ENCODE measurements around the gene CCDC186. TPM values are rescaled to one million over a fixed set of nuclear protein-coding genes. Genes with fewer than 3 reads are reported as not detected.
A peak's percentile ranks its signal among the peaks of the same experiment; 100 is the strongest.

Gene CCDC186
- 10 to 100 TPM in 1 of 3 donors, 1 to 10 TPM in 2; 7.4 to 10.5 (median 9.5) TPM for total RNA-seq

- ATAC-seq: peak; percentile 99
- Mint-ChIP-seq H3K4me1 (ENCODE audit: low read depth) (peaks cover 40% of the 10 kb centered on the region), H3K4me3 (peak within 1 kb of the TSS; percentile 99), H3K36me3 (ENCODE audit: insufficient read depth) (no peaks in the 10 kb centered on the region), H3K27me3 (ENCODE audit: low read depth) (no peaks in the 10 kb centered on the region), H3K9me3 (no peaks in the 10 kb centered on the region)
- peak; percentile 98 for DNase-seq
These were observed at the start of gene CCDC186 for GRCh38 chr10:114173921-114174694. TSS of gene CCDC186 (minus strand) at chr10:114174203. CDS start at chr10:114163268, 10,935 bp downstream.

GRCh38 chr10:114223066-114223465 is 49.1 kb upstream of the CCDC186 start:
- ATAC-seq (no peak), DNase-seq (no peak)
- H3K27me3 Mint-ChIP-seq (ENCODE audit: low read depth): peaks cover 16% of the 10 kb centered on the region
- H3K4me3 Mint-ChIP-seq: no peak overlapping the region
- no peaks in the 10 kb centered on the region for H3K4me1 Mint-ChIP-seq (ENCODE audit: low read depth)
- no peaks in the 10 kb centered on the region for H3K36me3 Mint-ChIP-seq (ENCODE audit: insufficient read depth)
- H3K9me3 Mint-ChIP-seq: no peaks in the 10 kb centered on the region

DNA sequence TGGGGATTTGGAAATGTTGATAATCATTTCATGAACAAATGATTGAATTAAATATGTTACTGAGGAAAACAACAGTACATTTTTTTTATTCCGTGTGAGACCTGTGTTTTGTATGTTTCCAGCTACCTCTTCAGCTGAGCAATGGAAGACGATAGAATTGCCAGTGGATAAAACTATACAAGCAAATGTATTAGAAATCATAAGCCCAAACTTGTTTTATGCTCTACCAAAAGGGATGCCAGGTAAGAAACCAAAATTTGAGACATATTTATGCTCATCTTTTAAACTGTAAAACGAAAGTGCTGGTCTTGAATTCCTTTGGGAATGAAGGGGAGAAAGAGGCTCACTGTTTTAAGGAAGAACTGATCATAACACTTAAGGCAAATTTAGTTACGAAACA is 47.2 kb upstream of the CCDC186 start:
- no peak for ATAC-seq
- no peak overlapping the region for H3K4me3 Mint-ChIP-seq
- no peaks in the 10 kb centered on the region for H3K9me3 Mint-ChIP-seq

GRCh38 chr10:114220281-114220680 is 46.3 kb upstream of the CCDC186 start:
- H3K4me1 Mint-ChIP-seq (ENCODE audit: low read depth): no peaks in the 10 kb centered on the region

More for the DNA sequence above, 47.2 kb upstream of the CCDC186 start:
- H3K36me3 Mint-ChIP-seq (ENCODE audit: insufficient read depth): no peaks in the 10 kb centered on the region
- peaks cover 13% of the 10 kb centered on the region for H3K27me3 Mint-ChIP-seq (ENCODE audit: low read depth)
- no peaks in the 10 kb centered on the region for H3K4me1 Mint-ChIP-seq (ENCODE audit: low read depth)
- no peak for DNase-seq

DNA sequence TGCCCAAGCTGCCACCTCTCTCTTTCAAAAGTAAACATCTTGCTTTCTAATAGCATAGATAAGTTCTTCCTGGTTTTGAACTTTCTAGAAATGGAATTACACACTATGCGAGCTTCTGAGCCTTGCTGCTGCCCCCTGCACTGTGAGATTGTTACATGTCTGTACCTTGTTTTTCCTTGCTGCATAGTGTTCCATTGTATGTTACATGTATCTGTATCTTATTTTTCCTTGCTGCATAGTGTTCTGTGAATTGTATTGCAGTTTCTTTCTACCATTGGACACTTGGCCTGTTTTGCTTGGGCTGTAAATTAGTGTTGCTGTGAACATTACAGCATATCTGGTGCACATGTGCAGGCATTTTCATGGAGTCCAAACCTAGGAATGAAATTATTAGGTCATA is 41.0 kb upstream of the CCDC186 start:
- H3K27me3 Mint-ChIP-seq (ENCODE audit: low read depth): peaks cover 1% of the 10 kb centered on the region
- DNase-seq: no peak
- no peak for ATAC-seq
- H3K9me3 Mint-ChIP-seq: no peaks in the 10 kb centered on the region
- H3K4me3 Mint-ChIP-seq: no peak overlapping the region
- no peaks in the 10 kb centered on the region for H3K4me1 Mint-ChIP-seq (ENCODE audit: low read depth)
- no peaks in the 10 kb centered on the region for H3K36me3 Mint-ChIP-seq (ENCODE audit: insufficient read depth)

More at GRCh38 chr10:114220281-114220680, 46.3 kb upstream of the CCDC186 start:
- peaks cover 13% of the 10 kb centered on the region for H3K27me3 Mint-ChIP-seq (ENCODE audit: low read depth)
- no peaks in the 10 kb centered on the region for H3K36me3 Mint-ChIP-seq (ENCODE audit: insufficient read depth)
- H3K9me3 Mint-ChIP-seq: no peaks in the 10 kb centered on the region
- DNase-seq (no peak), ATAC-seq (no peak)
- no peak overlapping the region for H3K4me3 Mint-ChIP-seq

DNA sequence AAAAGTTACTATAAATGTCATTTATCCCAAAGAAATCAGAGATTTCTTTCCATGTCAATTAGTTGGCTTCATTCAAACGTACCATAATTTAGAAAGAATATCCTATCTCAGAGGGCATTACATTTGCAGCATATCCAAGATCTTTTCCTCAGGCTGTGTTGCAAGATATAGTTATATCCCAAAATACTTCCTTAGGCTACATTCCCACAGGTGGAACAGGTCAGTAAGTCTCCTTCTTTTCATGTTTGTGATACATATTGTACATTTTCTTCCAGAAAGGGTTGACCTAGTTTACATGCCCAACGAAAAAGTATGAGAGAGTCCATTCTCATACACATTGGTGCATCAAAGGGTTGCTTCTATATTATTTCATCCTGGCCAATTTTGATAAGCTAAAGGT is 38.1 kb upstream of the CCDC186 start:
- Mint-ChIP-seq H3K36me3 (ENCODE audit: insufficient read depth) (no peaks in the 10 kb centered on the region), H3K4me1 (ENCODE audit: low read depth) (no peaks in the 10 kb centered on the region), H3K4me3 (no peak overlapping the region)

DNA sequence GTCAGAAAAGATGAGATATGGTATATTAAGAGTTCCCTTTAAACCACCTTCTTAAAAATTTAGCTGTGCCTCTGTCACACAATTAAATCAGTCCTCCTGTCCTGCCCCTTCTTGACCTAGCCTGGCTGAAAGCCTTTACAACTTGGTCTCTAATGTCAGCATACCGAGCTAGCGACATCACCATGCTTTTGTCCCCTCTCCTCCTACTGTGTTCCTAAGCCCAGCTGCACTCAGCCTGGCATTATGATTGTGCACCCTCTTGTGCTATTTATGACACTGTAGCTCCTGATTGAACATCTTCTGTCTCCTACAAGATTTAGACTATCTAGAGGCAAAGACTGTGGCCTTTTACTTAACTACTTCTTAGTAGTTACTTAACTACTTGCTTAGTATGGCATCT is 34.3 kb upstream of the CCDC186 start:
- no peak for ATAC-seq
- Mint-ChIP-seq H3K4me1 (ENCODE audit: low read depth) (no peaks in the 10 kb centered on the region), H3K27me3 (ENCODE audit: low read depth) (peaks cover 9% of the 10 kb centered on the region), H3K9me3 (no peaks in the 10 kb centered on the region), H3K4me3 (no peak overlapping the region), H3K36me3 (ENCODE audit: insufficient read depth) (no peaks in the 10 kb centered on the region)
- no peak for DNase-seq

More for the DNA sequence above, 38.1 kb upstream of the CCDC186 start:
- DNase-seq (no peak), ATAC-seq (no peak)
- Mint-ChIP-seq H3K9me3 (no peaks in the 10 kb centered on the region), H3K27me3 (ENCODE audit: low read depth) (no peaks in the 10 kb centered on the region)

DNA sequence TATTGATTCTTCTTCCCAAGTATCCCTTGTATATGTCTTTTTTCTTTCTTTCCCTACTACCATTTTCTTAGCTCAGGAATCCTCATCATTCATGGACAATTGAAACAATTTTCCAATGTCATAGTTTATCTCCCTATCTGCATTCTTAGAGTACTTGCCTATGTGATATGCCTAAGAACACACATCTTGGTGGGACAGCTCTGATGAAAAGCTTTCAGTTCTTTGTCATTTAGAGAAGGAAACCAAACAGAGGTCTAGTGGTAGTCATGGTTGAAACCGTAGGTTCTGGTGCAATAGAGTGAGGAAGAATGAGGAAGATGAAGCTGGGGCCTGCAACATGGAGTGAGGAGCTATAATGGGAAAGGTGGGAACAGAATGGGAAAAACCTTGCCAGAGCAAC is 33.3 kb upstream of the CCDC186 start:
- H3K4me1 Mint-ChIP-seq (ENCODE audit: low read depth): no peaks in the 10 kb centered on the region
- peaks cover 19% of the 10 kb centered on the region for H3K27me3 Mint-ChIP-seq (ENCODE audit: low read depth)
- no peak overlapping the region for H3K4me3 Mint-ChIP-seq
- no peaks in the 10 kb centered on the region for H3K36me3 Mint-ChIP-seq (ENCODE audit: insufficient read depth)
- no peaks in the 10 kb centered on the region for H3K9me3 Mint-ChIP-seq
- no peak for ATAC-seq
- no peak for DNase-seq

GRCh38 chr10:114206902-114207301 is 32.9 kb upstream of the CCDC186 start:
- H3K36me3 Mint-ChIP-seq (ENCODE audit: insufficient read depth): no peaks in the 10 kb centered on the region
- H3K27me3 Mint-ChIP-seq (ENCODE audit: low read depth): peaks cover 22% of the 10 kb centered on the region
- H3K4me1 Mint-ChIP-seq (ENCODE audit: low read depth): no peaks in the 10 kb centered on the region
- no peak overlapping the region for H3K4me3 Mint-ChIP-seq
- ATAC-seq (no peak), DNase-seq (no peak)
- no peaks in the 10 kb centered on the region for H3K9me3 Mint-ChIP-seq

DNA sequence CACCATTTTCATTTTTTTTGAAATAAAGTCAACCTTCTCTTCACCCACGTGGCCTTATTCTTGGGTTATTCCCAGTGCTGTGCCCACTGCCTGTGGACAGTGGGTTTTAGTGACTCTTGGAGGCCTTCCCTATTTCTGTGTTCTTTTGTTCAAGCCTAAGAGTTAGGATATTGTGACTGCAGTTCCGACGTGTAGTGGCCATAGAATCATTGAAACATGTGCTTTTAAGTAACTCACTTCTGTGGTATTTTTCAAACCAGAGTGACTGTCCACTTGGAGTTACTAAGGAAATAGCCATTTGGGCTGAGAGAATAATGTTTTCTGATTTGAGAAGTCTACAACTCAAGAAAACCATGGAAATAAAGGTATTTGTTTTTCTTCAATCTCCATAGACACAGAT is 28.8 kb upstream of the CCDC186 start:
- H3K36me3 Mint-ChIP-seq (ENCODE audit: insufficient read depth): no peaks in the 10 kb centered on the region
- no peak overlapping the region for H3K4me3 Mint-ChIP-seq
- H3K27me3 Mint-ChIP-seq (ENCODE audit: low read depth): peaks cover 53% of the 10 kb centered on the region
- no peaks in the 10 kb centered on the region for H3K9me3 Mint-ChIP-seq
- no peak for ATAC-seq
- H3K4me1 Mint-ChIP-seq (ENCODE audit: low read depth): no peaks in the 10 kb centered on the region
- DNase-seq: no peak

DNA sequence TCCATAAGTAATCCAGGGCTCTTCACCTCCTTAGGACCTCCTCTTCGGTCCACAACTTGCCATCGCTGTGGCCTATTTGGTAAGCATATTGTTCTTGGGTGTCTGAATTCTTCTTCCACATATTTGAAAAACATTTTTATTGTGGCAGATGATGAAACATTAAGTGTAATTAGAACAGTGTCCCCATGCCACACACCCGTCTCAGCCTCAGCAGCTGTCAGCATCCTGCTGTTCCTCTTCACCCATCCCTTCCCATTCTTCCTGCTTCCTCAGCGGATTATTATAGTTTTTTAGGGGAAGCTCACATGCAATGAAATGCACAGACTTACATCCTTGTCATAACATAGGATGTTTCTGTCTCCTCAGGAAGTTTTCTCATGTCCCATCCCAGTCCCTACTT is 25.2 kb upstream of the CCDC186 start:
- peaks cover 63% of the 10 kb centered on the region for H3K27me3 Mint-ChIP-seq (ENCODE audit: low read depth)
- no peak overlapping the region for H3K4me3 Mint-ChIP-seq
- no peak for DNase-seq
- H3K4me1 Mint-ChIP-seq (ENCODE audit: low read depth): peaks cover 5% of the 10 kb centered on the region
- no peaks in the 10 kb centered on the region for H3K9me3 Mint-ChIP-seq
- ATAC-seq: no peak
- H3K36me3 Mint-ChIP-seq (ENCODE audit: insufficient read depth): no peaks in the 10 kb centered on the region

DNA sequence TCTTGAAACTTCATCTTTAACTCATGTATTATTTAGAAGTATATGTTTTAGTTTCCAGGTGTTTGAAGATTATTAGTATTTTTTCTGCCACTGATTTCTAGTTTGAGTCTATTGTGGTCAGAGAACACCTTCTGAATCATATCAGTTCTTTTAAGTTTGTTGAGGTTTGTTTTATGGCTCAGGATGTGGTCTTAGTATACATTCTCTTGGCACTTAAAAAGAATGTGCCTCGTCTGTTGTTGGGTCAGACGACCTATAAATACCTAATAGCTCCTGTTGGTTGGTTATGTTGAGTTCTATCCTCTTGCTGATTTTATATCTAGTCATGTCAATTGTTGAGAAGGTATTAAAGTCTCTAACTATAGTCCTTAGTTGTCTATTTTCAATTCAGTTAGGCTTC is 21.1 kb upstream of the CCDC186 start:
- H3K4me1 Mint-ChIP-seq (ENCODE audit: low read depth): peaks cover 5% of the 10 kb centered on the region
- no peaks in the 10 kb centered on the region for H3K36me3 Mint-ChIP-seq (ENCODE audit: insufficient read depth)
- H3K27me3 Mint-ChIP-seq (ENCODE audit: low read depth): peaks cover 44% of the 10 kb centered on the region
- H3K4me3 Mint-ChIP-seq: no peak overlapping the region
- DNase-seq (no peak), ATAC-seq (no peak)
- no peaks in the 10 kb centered on the region for H3K9me3 Mint-ChIP-seq

GRCh38 chr10:114189700-114190099 is 15.7 kb upstream of the CCDC186 start:
- Mint-ChIP-seq H3K9me3 (no peaks in the 10 kb centered on the region), H3K4me3 (no peak overlapping the region), H3K4me1 (ENCODE audit: low read depth) (no peaks in the 10 kb centered on the region), H3K36me3 (ENCODE audit: insufficient read depth) (no peaks in the 10 kb centered on the region), H3K27me3 (ENCODE audit: low read depth) (peaks cover 19% of the 10 kb centered on the region)
- ATAC-seq (no peak), DNase-seq (no peak)

DNA sequence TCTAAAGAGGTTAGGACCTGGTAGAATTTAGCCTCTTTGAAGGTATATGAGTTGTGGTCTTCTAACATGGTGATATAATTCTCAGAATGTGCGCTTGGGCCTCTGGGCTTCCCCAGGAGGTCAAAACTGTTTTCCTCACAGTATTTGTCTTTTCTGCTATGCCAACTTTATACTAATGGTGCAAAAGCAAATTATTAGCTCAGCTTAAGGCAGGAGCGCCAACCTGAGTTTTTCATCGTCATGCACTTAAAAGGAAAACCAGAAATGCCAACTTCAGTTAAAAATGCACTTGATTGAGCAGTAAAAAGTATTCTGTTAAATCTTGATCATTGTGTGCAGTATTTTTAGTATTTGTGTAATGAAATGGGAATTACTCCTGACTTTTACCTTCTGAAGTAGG is 14.9 kb upstream of the CCDC186 start:
- Mint-ChIP-seq H3K36me3 (ENCODE audit: insufficient read depth) (no peaks in the 10 kb centered on the region), H3K27me3 (ENCODE audit: low read depth) (peaks cover 16% of the 10 kb centered on the region), H3K4me1 (ENCODE audit: low read depth) (no peaks in the 10 kb centered on the region), H3K9me3 (no peaks in the 10 kb centered on the region), H3K4me3 (no peak overlapping the region)
- no peak for ATAC-seq
- no peak for DNase-seq

GRCh38 chr10:114188001-114188400 is 14.0 kb upstream of the CCDC186 start:
- no peaks in the 10 kb centered on the region for H3K4me1 Mint-ChIP-seq (ENCODE audit: low read depth)
- no peak overlapping the region for H3K4me3 Mint-ChIP-seq
- ATAC-seq: no peak
- no peaks in the 10 kb centered on the region for H3K9me3 Mint-ChIP-seq
- peaks cover 12% of the 10 kb centered on the region for H3K27me3 Mint-ChIP-seq (ENCODE audit: low read depth)
- no peaks in the 10 kb centered on the region for H3K36me3 Mint-ChIP-seq (ENCODE audit: insufficient read depth)
- DNase-seq: no peak
